Measurements from ENCODE around the gene KCNMA1. TPM values are rescaled to one million over a fixed set of nuclear protein-coding genes. Genes with fewer than 3 reads are reported as not detected.

The KCNMA1 gene
- total and polyA plus RNA-seq, 5 donors, result 1.5 to 6.1 (median 3.3) TPM

- Histone ChIP-seq H3K27ac (ENCODE audit: low read length) (no peak overlapping the region), H3K9me3 (ENCODE audit: control insufficient read depth, low read length) (no peaks in the 10 kb centered on the region), H3K4me3 (ENCODE audit: low read length) (no peak overlapping the region), H3K27me3 (ENCODE audit: control insufficient read depth, insufficient read depth) (peaks cover 3% of the 10 kb centered on the region), H3K4me1 (ENCODE audit: control insufficient read depth, insufficient read depth, low read length) (no peaks in the 10 kb centered on the region)
- 71% methylated on average over 2 of the region's 2 CpGs for WGBS
- intact Hi-C loops (cut with DNase I), result no loop called here
- DNase-seq (no peak), ATAC-seq (no peak)
Observed at GRCh38 chr10:77045085-77045484, 592.5 kb downstream of the KCNMA1 start.

- no peak overlapping the region for H3K4me3 ChIP-seq (ENCODE audit: low read length)
- WGBS, result over 99% methylated on average over 2 of the region's 2 CpGs
- no peak for DNase-seq
- peaks cover 3% of the 10 kb centered on the region for H3K27me3 ChIP-seq (ENCODE audit: control insufficient read depth, insufficient read depth)
- intact Hi-C loops (cut with DNase I), result no loop called here
- no peak for ATAC-seq
- no peak overlapping the region for H3K27ac ChIP-seq (ENCODE audit: low read length)
- no peaks in the 10 kb centered on the region for H3K9me3 ChIP-seq (ENCODE audit: control insufficient read depth, low read length)
- no peaks in the 10 kb centered on the region for H3K4me1 ChIP-seq (ENCODE audit: control insufficient read depth, insufficient read depth, low read length)
Observed at GRCh38 chr10:77043420-77043763, 594.2 kb downstream of the KCNMA1 start.

- Histone ChIP-seq H3K27me3 (ENCODE audit: control insufficient read depth, insufficient read depth) (peaks cover 3% of the 10 kb centered on the region), H3K4me3 (ENCODE audit: low read length) (no peak overlapping the region), H3K9me3 (ENCODE audit: control insufficient read depth, low read length) (no peaks in the 10 kb centered on the region), H3K4me1 (ENCODE audit: control insufficient read depth, insufficient read depth, low read length) (no peaks in the 10 kb centered on the region), H3K27ac (ENCODE audit: low read length) (no peak overlapping the region)
- ATAC-seq (no peak), DNase-seq (no peak)
- intact Hi-C loops (cut with DNase I), result no loop called here
- WGBS, result 94% methylated on average over 4 of the region's 4 CpGs
Observed at GRCh38 chr10:77042706-77043419, 594.7 kb downstream of the KCNMA1 start.

- ATAC-seq (peak in 1 of 2 donors; percentile 47), DNase-seq (peak in 1 of 3 donors; percentile 60)
- Histone ChIP-seq H3K4me1 (ENCODE audit: control insufficient read depth, insufficient read depth, low read length) (no peaks in the 10 kb centered on the region), H3K4me3 (ENCODE audit: low read length) (no peak overlapping the region), H3K27me3 (ENCODE audit: control insufficient read depth, insufficient read depth) (no peaks in the 10 kb centered on the region), H3K9me3 (ENCODE audit: control insufficient read depth, low read length) (no peaks in the 10 kb centered on the region), H3K27ac (ENCODE audit: low read length) (no peak overlapping the region)
- intact Hi-C loops (cut with DNase I), result no loop called here
- WGBS, result 32% methylated on average over 4 of the region's 4 CpGs
Observed at GRCh38 chr10:77041636-77042258, 595.9 kb downstream of the KCNMA1 start.

GRCh38 chr10:77038407-77038806 lies 599.2 kb downstream of the KCNMA1 start:
- ATAC-seq (no peak), DNase-seq (no peak)
- Histone ChIP-seq H3K4me3 (ENCODE audit: low read length) (no peak overlapping the region), H3K4me1 (ENCODE audit: control insufficient read depth, insufficient read depth, low read length) (no peaks in the 10 kb centered on the region), H3K27ac (ENCODE audit: low read length) (no peak overlapping the region), H3K9me3 (ENCODE audit: control insufficient read depth, low read length) (no peaks in the 10 kb centered on the region), H3K27me3 (ENCODE audit: control insufficient read depth, insufficient read depth) (no peaks in the 10 kb centered on the region)
- WGBS, result 91% methylated on average over 4 of the region's 4 CpGs
- intact Hi-C loops (cut with DNase I), result no loop called here

GRCh38 chr10:77037735-77038403 lies 599.7 kb downstream of the KCNMA1 start:
- DNase-seq (no peak), ATAC-seq (no peak)
- intact Hi-C loops (cut with DNase I), result no loop called here
- Histone ChIP-seq H3K27ac (ENCODE audit: low read length) (no peak overlapping the region), H3K4me3 (ENCODE audit: low read length) (no peak overlapping the region), H3K4me1 (ENCODE audit: control insufficient read depth, insufficient read depth, low read length) (no peaks in the 10 kb centered on the region), H3K27me3 (ENCODE audit: control insufficient read depth, insufficient read depth) (no peaks in the 10 kb centered on the region), H3K9me3 (ENCODE audit: control insufficient read depth, low read length) (no peaks in the 10 kb centered on the region)
- WGBS, result 83% methylated on average over 8 of the region's 8 CpGs

GRCh38 chr10:77036993-77037734 lies 600.4 kb downstream of the KCNMA1 start:
- no peaks in the 10 kb centered on the region for H3K27me3 ChIP-seq (ENCODE audit: control insufficient read depth, insufficient read depth)
- DNase-seq (no peak), ATAC-seq (no peak)
- no peaks in the 10 kb centered on the region for H3K4me1 ChIP-seq (ENCODE audit: control insufficient read depth, insufficient read depth, low read length)
- H3K4me3 ChIP-seq (ENCODE audit: low read length), result no peak overlapping the region
- intact Hi-C loops (cut with DNase I), result no loop called here
- no peak overlapping the region for H3K27ac ChIP-seq (ENCODE audit: low read length)
- 79% methylated on average over 6 of the region's 6 CpGs for WGBS
- H3K9me3 ChIP-seq (ENCODE audit: control insufficient read depth, low read length), result no peaks in the 10 kb centered on the region

GRCh38 chr10:77036276-77036675 lies 601.3 kb downstream of the KCNMA1 start:
- ATAC-seq (no peak), DNase-seq (no peak)
- 88% methylated on average over 4 of the region's 4 CpGs for WGBS
- no peaks in the 10 kb centered on the region for H3K27me3 ChIP-seq (ENCODE audit: control insufficient read depth, insufficient read depth)
- H3K27ac ChIP-seq (ENCODE audit: low read length), result no peak overlapping the region
- H3K9me3 ChIP-seq (ENCODE audit: control insufficient read depth, low read length), result no peaks in the 10 kb centered on the region
- H3K4me1 ChIP-seq (ENCODE audit: control insufficient read depth, insufficient read depth, low read length), result no peaks in the 10 kb centered on the region
- no peak overlapping the region for H3K4me3 ChIP-seq (ENCODE audit: low read length)
- intact Hi-C loops (cut with DNase I), result no loop called here

- H3K4me3 ChIP-seq (ENCODE audit: low read length), result no peak overlapping the region
- no peaks in the 10 kb centered on the region for H3K27me3 ChIP-seq (ENCODE audit: control insufficient read depth, insufficient read depth)
- intact Hi-C loops (cut with DNase I), result no loop called here
- no peak overlapping the region for H3K27ac ChIP-seq (ENCODE audit: low read length)
- 87% methylated on average over 4 of the region's 4 CpGs for WGBS
- no peaks in the 10 kb centered on the region for H3K4me1 ChIP-seq (ENCODE audit: control insufficient read depth, insufficient read depth, low read length)
- ATAC-seq (no peak), DNase-seq (no peak)
- H3K9me3 ChIP-seq (ENCODE audit: control insufficient read depth, low read length), result no peaks in the 10 kb centered on the region
Observed at GRCh38 chr10:77034795-77035194, 602.8 kb downstream of the KCNMA1 start.

- no peak for ATAC-seq
- WGBS, result 73% methylated on average over 4 of the region's 4 CpGs
Observed at GRCh38 chr10:77034240-77034639, 603.4 kb downstream of the KCNMA1 start.

GRCh38 chr10:77032188-77032570 lies 605.4 kb downstream of the KCNMA1 start:
- no peak for DNase-seq
- intact Hi-C loops (cut with DNase I), result no loop called here
- no peaks in the 10 kb centered on the region for H3K9me3 ChIP-seq (ENCODE audit: control insufficient read depth, low read length)
- H3K27ac ChIP-seq (ENCODE audit: low read length), result no peak overlapping the region
- no peak for ATAC-seq
- H3K27me3 ChIP-seq (ENCODE audit: control insufficient read depth, insufficient read depth), result no peaks in the 10 kb centered on the region
- H3K4me3 ChIP-seq (ENCODE audit: low read length), result no peak overlapping the region
- 59% methylated on average over 1 of the region's 1 CpG for WGBS
- no peaks in the 10 kb centered on the region for H3K4me1 ChIP-seq (ENCODE audit: control insufficient read depth, insufficient read depth, low read length)

More at GRCh38 chr10:77034240-77034639, 603.4 kb downstream of the KCNMA1 start:
- no peak overlapping the region for H3K27ac ChIP-seq (ENCODE audit: low read length)
- H3K9me3 ChIP-seq (ENCODE audit: control insufficient read depth, low read length), result no peaks in the 10 kb centered on the region
- H3K27me3 ChIP-seq (ENCODE audit: control insufficient read depth, insufficient read depth), result no peaks in the 10 kb centered on the region
- peak in 1 of 3 donors; percentile 47 for DNase-seq
- no peaks in the 10 kb centered on the region for H3K4me1 ChIP-seq (ENCODE audit: control insufficient read depth, insufficient read depth, low read length)
- no peak overlapping the region for H3K4me3 ChIP-seq (ENCODE audit: low read length)
- intact Hi-C loops (cut with DNase I), result no loop called here

Data from right cardiac atrium (tissue), 5 donors.